HepG2 (cell line): ENCODE data around the gene CAMK1. TPM values are rescaled to one million over a fixed set of nuclear protein-coding genes. Genes with fewer than 3 reads are reported as not detected.

Experiments used
- FOSL1 ChIP-seq: sonication (generic); formaldehyde crosslinking; IDR thresholded peaks from 2 replicates; pipeline ENCODE4 v1.9.0; 2021; ENCODE audit warnings: missing genetic modification reagents, borderline replicate concordance
- GFI1 ChIP-seq: sonication (generic); formaldehyde crosslinking; IDR thresholded peaks from 2 replicates; pipeline ENCODE4 v1.5.0; 2020; ENCODE audit warnings: missing genetic modification reagents, mild to moderate bottlenecking, borderline replicate concordance
- HNRNPK ChIP-seq: fragments of 200-400 bp; formaldehyde crosslinking; IDR thresholded peaks from 2 replicates; pipeline ENCODE4 v1.6.1; 2018; ENCODE audit warnings: low read length, low read depth, moderate library complexity, mild to moderate bottlenecking; ENCODE audit not compliant: poor library complexity, severe bottlenecking
- JUN ChIP-seq: sonication (generic); formaldehyde crosslinking; IDR thresholded peaks from 2 replicates; pipeline ENCODE4 v1.4.0; 2020; ENCODE audit warnings: mild to moderate bottlenecking, missing genetic modification reagents
- NFATC3 ChIP-seq: sonication (generic); formaldehyde crosslinking; IDR thresholded peaks from 2 replicates; pipeline ENCODE4 v1.5.1; 2020; ENCODE audit warnings: mild to moderate bottlenecking, missing genetic modification reagents
- PRMT3 ChIP-seq: sonication (generic); formaldehyde crosslinking; IDR thresholded peaks from 2 replicates; pipeline ENCODE4 v1.8.1; 2022; ENCODE audit warnings: low read depth, mild to moderate bottlenecking, moderate library complexity, missing genetic modification reagents, borderline replicate concordance
- REL ChIP-seq: sonication (generic); formaldehyde crosslinking; conservative IDR thresholded peaks from 2 replicates; pipeline ENCODE4 v1.8.0; 2022; ENCODE audit warnings: mild to moderate bottlenecking, missing genetic modification reagents, moderate library complexity
- RXRA ChIP-seq: sonication (generic); formaldehyde crosslinking; IDR thresholded peaks from 2 replicates; pipeline ENCODE4 v1.5.1; 2020; ENCODE audit warnings: missing genetic modification reagents
- SCMH1 ChIP-seq: sonication (generic); formaldehyde crosslinking; IDR thresholded peaks from 2 replicates; pipeline ENCODE4 v1.9.0; 2021; ENCODE audit warnings: missing genetic modification reagents, mild to moderate bottlenecking, borderline replicate concordance
- ZNF549 ChIP-seq: sonication (generic); formaldehyde crosslinking; IDR thresholded peaks from 2 replicates; pipeline ENCODE4 v1.5.0; 2020; ENCODE audit warnings: missing genetic modification reagents
- ZNF772 ChIP-seq: sonication (generic); formaldehyde crosslinking; IDR thresholded peaks from 2 replicates; pipeline ENCODE4 v1.5.0; 2020; ENCODE audit warnings: mild to moderate bottlenecking, missing genetic modification reagents
- polyA plus RNA-seq, 8 experiments: library from polyadenylated mRNA; depleted of rRNA in 3 of 8; stranded (reverse) in 7 of 8; unstranded in 1 of 8; fragments of >200 nt; fragmentation: Illumina TruSeq in 4 of 8; extraction: Trizol in 4 of 8; gene quantifications; 2 replicates each; pipeline versions ENCODE4 v1.2.1 to v1.2.3, GENCODE V29; 2011 to 2016; ENCODE audit warnings: low read depth in 4 of 8, missing spikeins in 1 of 8, mixed read lengths in 1 of 8; ENCODE audit not compliant: insufficient read depth in 1 of 8
- total RNA-seq, 5 experiments: library from RNA; depleted of rRNA; stranded (reverse); fragments of >200 nt; fragmentation: Illumina TruSeq; extraction: Trizol; gene quantifications; 2 replicates each; pipeline ENCODE4 v1.2.3, GENCODE V29; 2016; ENCODE audit warnings: low read depth in 1 of 5
- TF ChIP-seq, protein P1 (sequence below): sonication (generic); formaldehyde crosslinking; IDR thresholded peaks from 2 replicates; pipeline ENCODE4 v1.4.0; 2020; ENCODE audit warnings: missing genetic modification reagents, mild to moderate bottlenecking, borderline replicate concordance
- TF ChIP-seq, protein P2 (sequence below): sonication (generic); formaldehyde crosslinking; IDR thresholded peaks from 2 replicates; pipeline ENCODE4 v1.8.0; 2022; ENCODE audit warnings: missing genetic modification reagents, low read depth, mild to moderate bottlenecking, borderline replicate concordance
- TF ChIP-seq, protein P3 (sequence below): sonication (generic); formaldehyde crosslinking; IDR thresholded peaks from 2 replicates; pipeline ENCODE4 v1.8.1; 2023; ENCODE audit warnings: missing genetic modification reagents, mild to moderate bottlenecking, borderline replicate concordance
- TF ChIP-seq, protein P4 (sequence below): sonication (generic); formaldehyde crosslinking; IDR thresholded peaks from 2 replicates; pipeline ENCODE4 v1.5.0; 2020; ENCODE audit warnings: mild to moderate bottlenecking, low read depth, missing genetic modification reagents, borderline replicate concordance
- TF ChIP-seq, protein P5 (sequence below): sonication (generic); formaldehyde crosslinking; IDR thresholded peaks from 2 replicates; pipeline ENCODE4 v1.4.0; 2020; ENCODE audit warnings: missing genetic modification reagents, borderline replicate concordance
- TF ChIP-seq, protein P6 (sequence below): sonication (generic); formaldehyde crosslinking; IDR thresholded peaks from 2 replicates; pipeline ENCODE4 v1.4.0; 2020; ENCODE audit warnings: missing genetic modification reagents
- TF ChIP-seq, protein P7 (sequence below): fragments of 450-650 bp; IDR thresholded peaks from 2 replicates; pipeline ENCODE4 v1.6.1; 2017

Gene CAMK1
- total and polyA plus RNA-seq, 2 of the 13 experiments (the other 11 are each of a cell fraction or from before 2014, with no cell fraction given) = 26.4 to 53.3 TPM

DNA sequence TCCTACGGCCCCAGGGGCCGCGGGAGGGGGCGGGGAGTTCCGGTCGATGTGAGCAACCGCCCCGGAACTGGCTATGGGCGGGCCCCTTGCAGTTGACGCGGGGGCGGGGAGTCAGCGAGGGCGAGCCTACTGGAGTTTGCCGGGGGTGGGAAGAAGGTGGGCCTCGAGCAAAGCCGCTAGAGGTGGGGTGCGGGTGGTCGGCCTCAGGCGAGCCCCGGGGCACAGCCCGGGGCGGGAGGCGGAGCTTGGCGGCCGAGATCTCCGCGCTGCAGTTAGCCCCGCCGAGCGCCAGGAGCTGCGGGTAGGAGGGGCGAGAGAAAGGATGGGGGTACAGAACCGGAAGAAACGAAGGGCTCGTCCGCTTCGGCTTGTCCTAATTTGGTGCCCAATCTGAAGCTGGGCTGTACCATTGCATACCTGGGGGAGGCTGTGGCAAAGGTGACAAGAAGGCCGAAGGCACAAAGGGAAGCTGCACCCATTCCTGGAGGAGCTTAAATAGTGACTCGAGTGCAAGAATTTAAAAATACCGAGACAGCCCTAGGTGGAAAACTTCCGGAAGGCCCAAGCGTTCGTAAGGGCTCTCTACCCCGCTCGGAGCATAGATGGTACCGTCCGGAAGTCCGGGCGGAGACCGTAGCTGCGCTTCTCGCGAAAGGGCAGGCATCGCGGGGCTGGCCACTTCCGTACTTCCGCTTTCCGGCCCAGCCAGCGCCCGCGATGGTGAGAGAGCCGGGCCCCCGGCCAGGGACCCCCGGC lies 22.8 kb upstream of the CAMK1 start, which contains the start of the genes ARPC4 and TADA3 (continued):
- TF ChIP-seq, protein P1, sequence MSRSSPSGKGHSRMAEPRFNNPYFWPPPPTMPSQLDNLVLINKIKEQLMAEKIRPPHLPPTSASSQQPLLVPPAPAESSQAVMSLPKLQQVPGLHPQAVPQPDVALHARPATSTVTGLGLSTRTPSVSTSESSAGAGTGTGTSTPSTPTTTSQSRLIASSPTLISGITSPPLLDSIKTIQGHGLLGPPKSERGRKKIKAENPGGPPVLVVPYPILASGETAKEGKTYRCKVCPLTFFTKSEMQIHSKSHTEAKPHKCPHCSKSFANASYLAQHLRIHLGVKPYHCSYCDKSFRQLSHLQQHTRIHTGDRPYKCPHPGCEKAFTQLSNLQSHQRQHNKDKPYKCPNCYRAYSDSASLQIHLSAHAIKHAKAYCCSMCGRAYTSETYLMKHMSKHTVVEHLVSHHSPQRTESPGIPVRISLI (CRISPR knock-in tag) = no peak
- TF ChIP-seq RXRA (CRISPR knock-in tag) (peak; percentile 60), ZNF549 (CRISPR knock-in tag) (no peak), FOSL1 (CRISPR knock-in tag) (no peak), PRMT3 (CRISPR knock-in tag) (no peak), REL (CRISPR knock-in tag) (peak; percentile 22; the same call in 1 of the 2 replicates), SCMH1 (CRISPR knock-in tag) (no peak), JUN (CRISPR knock-in tag) (no peak), GFI1 (CRISPR knock-in tag) (no peak; the same call in 1 of the 2 replicates), HNRNPK (peak; percentile 81), ZNF772 (CRISPR knock-in tag) (no peak), NFATC3 (no peak)
- TF ChIP-seq, protein P2, sequence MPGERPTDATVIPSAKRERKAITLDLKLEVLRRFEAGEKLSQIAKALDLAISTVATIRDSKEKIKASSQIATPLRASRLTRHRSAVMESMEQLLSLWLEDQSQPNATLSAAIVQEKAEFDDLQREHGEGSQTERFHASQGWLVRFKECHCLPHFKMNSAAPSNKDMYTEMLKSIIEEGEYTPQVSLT (CRISPR knock-in tag) = no peak
- TF ChIP-seq, protein P3, sequence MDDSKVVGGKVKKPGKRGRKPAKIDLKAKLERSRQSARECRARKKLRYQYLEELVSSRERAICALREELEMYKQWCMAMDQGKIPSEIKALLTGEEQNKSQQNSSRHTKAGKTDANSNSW (CRISPR knock-in tag) = no peak
- TF ChIP-seq, protein P4, sequence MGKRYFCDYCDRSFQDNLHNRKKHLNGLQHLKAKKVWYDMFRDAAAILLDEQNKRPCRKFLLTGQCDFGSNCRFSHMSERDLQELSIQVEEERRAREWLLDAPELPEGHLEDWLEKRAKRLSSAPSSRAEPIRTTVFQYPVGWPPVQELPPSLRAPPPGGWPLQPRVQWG (CRISPR knock-in tag) = no peak
- TF ChIP-seq, protein P5, sequence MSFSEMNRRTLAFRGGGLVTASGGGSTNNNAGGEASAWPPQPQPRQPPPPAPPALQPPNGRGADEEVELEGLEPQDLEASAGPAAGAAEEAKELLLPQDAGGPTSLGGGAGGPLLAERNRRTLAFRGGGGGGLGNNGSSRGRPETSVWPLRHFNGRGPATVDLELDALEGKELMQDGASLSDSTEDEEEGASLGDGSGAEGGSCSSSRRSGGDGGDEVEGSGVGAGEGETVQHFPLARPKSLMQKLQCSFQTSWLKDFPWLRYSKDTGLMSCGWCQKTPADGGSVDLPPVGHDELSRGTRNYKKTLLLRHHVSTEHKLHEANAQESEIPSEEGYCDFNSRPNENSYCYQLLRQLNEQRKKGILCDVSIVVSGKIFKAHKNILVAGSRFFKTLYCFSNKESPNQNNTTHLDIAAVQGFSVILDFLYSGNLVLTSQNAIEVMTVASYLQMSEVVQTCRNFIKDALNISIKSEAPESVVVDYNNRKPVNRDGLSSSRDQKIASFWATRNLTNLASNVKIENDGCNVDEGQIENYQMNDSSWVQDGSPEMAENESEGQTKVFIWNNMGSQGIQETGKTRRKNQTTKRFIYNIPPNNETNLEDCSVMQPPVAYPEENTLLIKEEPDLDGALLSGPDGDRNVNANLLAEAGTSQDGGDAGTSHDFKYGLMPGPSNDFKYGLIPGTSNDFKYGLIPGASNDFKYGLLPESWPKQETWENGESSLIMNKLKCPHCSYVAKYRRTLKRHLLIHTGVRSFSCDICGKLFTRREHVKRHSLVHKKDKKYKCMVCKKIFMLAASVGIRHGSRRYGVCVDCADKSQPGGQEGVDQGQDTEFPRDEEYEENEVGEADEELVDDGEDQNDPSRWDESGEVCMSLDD (CRISPR knock-in tag) = no peak
- TF ChIP-seq, protein P6, sequence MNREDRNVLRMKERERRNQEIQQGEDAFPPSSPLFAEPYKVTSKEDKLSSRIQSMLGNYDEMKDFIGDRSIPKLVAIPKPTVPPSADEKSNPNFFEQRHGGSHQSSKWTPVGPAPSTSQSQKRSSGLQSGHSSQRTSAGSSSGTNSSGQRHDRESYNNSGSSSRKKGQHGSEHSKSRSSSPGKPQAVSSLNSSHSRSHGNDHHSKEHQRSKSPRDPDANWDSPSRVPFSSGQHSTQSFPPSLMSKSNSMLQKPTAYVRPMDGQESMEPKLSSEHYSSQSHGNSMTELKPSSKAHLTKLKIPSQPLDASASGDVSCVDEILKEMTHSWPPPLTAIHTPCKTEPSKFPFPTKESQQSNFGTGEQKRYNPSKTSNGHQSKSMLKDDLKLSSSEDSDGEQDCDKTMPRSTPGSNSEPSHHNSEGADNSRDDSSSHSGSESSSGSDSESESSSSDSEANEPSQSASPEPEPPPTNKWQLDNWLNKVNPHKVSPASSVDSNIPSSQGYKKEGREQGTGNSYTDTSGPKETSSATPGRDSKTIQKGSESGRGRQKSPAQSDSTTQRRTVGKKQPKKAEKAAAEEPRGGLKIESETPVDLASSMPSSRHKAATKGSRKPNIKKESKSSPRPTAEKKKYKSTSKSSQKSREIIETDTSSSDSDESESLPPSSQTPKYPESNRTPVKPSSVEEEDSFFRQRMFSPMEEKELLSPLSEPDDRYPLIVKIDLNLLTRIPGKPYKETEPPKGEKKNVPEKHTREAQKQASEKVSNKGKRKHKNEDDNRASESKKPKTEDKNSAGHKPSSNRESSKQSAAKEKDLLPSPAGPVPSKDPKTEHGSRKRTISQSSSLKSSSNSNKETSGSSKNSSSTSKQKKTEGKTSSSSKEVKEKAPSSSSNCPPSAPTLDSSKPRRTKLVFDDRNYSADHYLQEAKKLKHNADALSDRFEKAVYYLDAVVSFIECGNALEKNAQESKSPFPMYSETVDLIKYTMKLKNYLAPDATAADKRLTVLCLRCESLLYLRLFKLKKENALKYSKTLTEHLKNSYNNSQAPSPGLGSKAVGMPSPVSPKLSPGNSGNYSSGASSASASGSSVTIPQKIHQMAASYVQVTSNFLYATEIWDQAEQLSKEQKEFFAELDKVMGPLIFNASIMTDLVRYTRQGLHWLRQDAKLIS (CRISPR knock-in tag) = no peak
- TF ChIP-seq, protein P7, sequence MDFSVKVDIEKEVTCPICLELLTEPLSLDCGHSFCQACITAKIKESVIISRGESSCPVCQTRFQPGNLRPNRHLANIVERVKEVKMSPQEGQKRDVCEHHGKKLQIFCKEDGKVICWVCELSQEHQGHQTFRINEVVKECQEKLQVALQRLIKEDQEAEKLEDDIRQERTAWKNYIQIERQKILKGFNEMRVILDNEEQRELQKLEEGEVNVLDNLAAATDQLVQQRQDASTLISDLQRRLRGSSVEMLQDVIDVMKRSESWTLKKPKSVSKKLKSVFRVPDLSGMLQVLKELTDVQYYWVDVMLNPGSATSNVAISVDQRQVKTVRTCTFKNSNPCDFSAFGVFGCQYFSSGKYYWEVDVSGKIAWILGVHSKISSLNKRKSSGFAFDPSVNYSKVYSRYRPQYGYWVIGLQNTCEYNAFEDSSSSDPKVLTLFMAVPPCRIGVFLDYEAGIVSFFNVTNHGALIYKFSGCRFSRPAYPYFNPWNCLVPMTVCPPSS = no peak
